ENCODE results near the gene AP2B1.
A peak's percentile ranks its signal among the peaks of the same experiment; 100 is the strongest.

Gene AP2B1

GRCh38 chr17:35730400-35731005 lies 143.4 kb downstream of the AP2B1 start:
- no peak for DNase-seq (ENCODE audit: low read depth)

GRCh38 chr17:35731239-35731916 lies 144.3 kb downstream of the AP2B1 start, which contains the start of gene RASL10B:
Gene RASL10B, plus strand, starts transcription at chr17:35731639. Its CDS starts 3,546 bp downstream, at chr17:35735185.
- DNase-seq (ENCODE audit: low read depth), result peak; percentile 20

DNA sequence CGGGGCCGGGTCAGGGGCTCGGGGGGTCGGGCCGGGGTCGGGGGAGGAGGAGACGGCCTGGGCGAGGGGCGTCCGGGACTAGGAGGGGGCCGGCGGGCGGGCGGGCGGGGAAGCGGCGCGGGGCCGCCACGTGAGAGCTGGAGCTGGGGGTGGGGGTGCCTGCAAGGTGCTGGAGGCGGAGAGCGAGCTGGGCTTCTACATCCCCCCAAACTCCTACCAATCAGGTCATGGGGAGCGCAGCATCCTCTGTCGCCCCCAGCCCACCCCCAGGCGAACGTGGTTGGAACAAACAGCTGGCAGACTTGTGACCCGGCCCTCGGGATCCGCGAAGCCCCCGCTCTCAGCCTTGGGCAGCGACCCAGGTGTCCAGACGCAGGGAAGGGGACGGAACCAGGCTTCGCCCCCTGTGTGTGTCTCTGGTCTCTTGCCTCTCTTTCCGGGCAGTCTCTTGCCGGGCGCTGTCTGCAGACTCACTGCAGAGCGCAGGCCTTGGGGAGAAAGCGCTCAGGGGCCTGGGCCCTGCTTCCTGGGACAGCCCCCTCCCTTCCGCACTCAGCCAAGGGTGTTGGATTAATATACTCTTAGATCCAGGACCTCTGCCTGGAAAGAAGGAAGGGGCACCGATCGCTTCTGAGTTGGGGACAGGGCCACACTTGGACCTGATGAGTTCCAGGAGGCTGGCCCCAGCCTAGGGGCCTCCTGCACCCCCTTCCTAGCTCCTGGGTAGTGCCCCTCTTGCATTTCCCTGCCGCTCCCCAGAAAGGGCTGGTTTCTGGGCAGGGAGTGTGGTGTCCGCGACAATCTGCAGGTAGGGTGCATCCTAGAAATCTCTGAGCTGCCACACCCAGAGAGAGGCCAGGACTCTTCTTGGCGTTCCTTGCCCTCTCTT lies 145.0 kb downstream of the AP2B1 start:
- DNase-seq (ENCODE audit: low read depth), result no peak

GRCh38 chr17:35732806-35733136 lies 145.6 kb downstream of the AP2B1 start:
- DNase-seq (ENCODE audit: low read depth), result no peak

GRCh38 chr17:35733366-35733765 lies 146.2 kb downstream of the AP2B1 start:
- no peak for DNase-seq (ENCODE audit: low read depth)

DNA sequence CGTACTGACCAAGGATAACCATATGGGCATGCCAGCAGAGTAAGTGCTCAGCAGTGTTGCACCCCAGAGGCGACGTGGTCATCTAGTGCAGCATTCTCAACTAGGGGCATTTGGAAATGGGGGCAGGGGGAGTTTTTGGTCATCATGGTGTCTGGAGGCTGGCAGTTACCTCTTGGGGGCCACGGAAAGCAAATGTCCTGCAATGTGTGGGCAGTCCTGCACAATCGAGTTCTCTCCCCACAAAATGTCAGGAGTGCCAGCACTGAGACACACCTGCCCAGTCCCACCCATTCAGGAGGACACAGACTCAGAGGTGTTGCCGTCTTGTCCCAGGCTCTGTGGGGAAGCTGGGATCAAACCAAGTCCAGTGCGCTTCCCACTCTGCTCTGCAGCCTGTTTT lies 147.3 kb downstream of the AP2B1 start:
- DNase-seq (ENCODE audit: low read depth), result no peak

DNA sequence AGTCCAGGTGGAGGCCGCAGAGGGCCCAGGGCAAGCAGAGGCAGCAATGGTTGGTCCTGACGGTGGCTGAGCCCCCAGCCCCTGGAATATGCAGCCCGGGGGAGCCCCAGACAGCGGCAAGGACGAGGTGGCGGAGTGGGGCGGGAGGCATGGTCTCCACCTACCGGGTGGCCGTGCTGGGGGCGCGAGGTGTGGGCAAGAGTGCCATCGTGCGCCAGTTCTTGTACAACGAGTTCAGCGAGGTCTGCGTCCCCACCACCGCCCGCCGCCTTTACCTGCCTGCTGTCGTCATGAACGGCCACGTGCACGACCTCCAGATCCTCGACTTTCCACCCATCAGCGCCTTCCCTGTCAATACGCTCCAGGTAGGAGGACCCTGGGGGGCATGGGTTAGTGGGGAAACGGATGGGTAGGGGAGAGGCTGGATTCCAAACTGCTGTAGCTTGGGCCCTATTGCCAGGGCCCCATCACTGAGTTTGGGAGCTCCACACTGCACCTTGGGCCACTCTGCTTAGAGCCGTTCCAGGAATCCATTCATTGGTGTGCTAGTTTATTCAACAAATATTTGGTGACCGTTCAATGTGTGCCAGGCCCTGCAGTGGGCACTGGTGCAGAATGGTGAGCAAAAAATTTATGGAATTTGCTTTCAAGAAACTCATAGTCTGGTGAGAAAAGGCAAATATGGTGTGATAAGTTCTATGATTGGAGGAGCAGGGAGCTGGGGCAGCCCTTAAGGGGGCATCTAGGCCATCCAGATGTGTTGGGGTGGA lies 148.1 kb downstream of the AP2B1 start:
- DNase-seq (ENCODE audit: low read depth), result no peak

DNA sequence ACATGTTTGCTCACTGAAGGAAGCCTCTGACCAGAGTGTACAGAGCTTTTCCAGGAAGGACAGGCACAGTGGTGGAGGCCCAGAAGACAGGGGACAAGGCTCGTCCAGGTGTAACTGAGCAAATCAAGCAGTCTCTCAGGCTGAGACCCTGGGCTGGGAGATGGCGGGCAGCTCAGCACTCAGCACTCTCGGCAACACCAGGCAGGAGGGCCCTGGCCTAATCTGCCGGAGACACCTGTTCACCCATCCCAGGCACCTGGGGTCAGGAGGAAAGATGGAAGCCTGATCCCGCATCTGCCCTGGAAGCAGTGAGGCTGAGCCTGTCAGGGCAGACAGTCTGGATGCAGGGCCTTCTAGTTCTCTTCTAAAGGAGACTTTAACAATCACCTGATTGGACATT lies 149.1 kb downstream of the AP2B1 start:
- no peak for DNase-seq (ENCODE audit: low read depth)

DNA sequence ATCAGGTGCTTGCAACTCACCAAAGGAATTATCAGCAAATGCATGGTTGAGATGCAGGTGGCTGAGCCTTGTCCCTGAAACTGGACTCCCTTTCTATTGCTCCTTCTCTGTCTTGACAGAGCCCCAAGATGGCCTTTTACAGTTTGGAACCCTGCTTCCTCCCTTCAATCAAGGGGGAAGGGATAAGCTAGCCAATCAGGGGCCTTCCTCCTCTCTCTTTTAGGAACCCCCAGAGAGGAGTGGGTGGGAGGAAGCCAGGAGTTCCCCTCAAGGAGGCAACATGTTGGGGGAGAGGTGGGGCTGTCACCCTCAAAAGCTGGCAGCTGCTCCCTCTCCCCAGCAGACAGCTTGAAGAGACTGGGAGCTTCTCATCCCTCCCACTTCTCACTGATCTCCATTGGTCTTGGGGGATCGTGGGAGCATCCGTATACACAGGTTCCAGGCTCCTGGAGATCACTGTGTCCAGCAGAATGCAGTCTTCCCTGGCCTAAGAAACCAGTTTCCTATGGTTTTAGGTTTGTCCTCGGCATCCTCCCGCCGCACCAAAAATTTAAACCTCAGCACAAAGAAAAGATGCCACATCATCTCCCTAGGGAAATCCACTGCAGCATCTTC lies 151.5 kb downstream of the AP2B1 start:
- DNase-seq (ENCODE audit: low read depth), result no peak

GRCh38 chr17:35740216-35740615 lies 153.1 kb downstream of the AP2B1 start:
- DNase-seq (ENCODE audit: low read depth), result no peak

DNA sequence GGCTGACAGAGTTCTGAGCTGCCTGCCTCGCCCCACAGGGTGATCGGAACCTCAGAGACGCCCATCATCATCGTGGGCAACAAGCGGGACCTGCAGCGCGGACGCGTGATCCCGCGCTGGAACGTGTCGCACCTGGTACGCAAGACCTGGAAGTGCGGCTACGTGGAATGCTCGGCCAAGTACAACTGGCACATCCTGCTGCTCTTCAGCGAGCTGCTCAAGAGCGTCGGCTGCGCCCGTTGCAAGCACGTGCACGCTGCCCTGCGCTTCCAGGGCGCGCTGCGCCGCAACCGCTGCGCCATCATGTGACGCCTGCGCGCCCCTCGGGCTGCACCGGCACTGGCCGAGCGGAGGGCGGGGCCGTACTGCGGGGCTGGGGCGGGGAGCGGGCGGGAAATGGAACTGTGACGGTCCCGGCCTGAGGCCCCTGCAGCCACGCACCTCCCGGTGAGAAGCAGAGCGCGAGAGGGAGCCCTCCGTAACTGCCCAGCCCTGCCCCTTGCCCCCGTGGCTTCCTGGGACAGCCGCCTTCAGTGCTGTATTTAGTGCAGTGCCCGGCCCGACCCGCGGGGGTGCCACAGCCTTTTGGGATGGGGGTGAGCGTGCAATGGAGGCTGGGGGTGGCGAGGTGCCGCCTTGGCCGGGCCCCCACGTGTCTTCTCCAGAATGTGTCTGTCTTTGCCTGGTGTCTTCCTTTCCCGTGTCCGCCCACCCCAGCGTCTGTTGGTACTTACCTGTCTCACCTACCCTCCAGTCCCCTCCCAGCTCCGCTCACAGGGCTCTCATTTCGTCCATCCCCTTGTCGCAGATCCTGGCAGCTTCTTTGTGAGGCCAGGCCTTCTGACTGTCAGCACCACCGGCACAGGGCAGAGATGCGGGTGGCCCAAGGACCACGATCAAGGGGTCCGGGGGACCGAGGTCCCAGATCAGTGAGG lies 154.1 kb downstream of the AP2B1 start:
- DNase-seq (ENCODE audit: low read depth), result no peak

GRCh38 chr17:35742496-35742895 lies 155.4 kb downstream of the AP2B1 start:
- DNase-seq (ENCODE audit: low read depth), result no peak

GRCh38 chr17:35742896-35743477 lies 155.9 kb downstream of the AP2B1 start:
- no peak for DNase-seq (ENCODE audit: low read depth)

- peak; percentile 13 for DNase-seq (ENCODE audit: low read depth)
Observed at GRCh38 chr17:35743626-35744328, 156.7 kb downstream of the AP2B1 start.

GRCh38 chr17:35744830-35745229 lies 157.7 kb downstream of the AP2B1 start:
- no peak for DNase-seq (ENCODE audit: low read depth)

DNA sequence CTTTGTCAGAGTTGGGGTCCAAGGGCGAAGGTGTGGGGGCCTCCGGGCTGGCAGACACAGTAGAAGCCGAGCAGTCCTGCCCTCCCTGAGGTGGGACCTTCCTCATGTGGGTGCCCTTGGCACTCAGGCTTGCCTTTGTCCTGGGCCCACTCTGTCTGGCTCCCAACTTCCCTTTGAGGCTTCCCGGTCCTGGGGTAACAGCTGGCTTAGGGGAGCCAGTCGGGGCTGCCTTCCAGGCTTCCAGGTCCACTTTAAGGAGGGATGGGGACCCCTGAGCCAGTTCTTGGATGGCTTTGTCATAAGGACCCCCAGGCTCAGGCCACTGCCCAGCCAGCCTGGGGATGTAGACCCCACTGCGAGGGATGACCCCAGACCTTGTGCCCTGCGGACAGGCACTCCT lies 158.1 kb downstream of the AP2B1 start:
- no peak for DNase-seq (ENCODE audit: low read depth)

DNA sequence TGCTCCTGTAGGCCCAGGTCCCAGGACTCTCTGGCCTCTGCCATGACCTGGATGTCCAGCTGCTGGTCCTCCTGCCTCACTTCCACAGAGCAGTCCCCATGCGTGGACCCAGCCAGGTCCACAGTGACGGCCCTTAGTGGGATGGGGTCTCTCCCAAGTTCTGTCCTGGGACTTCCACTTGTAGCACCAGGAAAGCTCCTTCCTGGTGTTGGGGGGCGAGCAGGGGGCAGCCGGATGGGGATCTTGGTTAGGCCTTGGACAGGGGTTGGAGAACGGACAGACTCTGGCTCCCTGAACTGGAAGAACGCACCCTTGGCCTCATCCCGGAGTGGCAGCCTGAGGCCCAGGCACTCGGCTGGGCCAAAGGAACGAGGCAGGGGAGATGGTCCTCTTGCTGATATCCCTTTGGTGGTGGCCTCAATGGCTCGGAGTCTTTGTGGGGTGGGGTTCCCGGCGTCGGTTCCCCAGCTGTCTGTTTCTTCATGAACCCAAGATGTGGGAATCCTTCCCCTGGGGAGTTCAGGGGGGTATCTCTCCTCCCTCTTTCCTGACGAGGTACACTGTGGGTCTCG lies 158.7 kb downstream of the AP2B1 start:
- DNase-seq (ENCODE audit: low read depth), result no peak

- peak; percentile 75 for DNase-seq (ENCODE audit: low read depth)
Observed at GRCh38 chr17:35747540-35748017, 160.5 kb downstream of the AP2B1 start.

GRCh38 chr17:35748341-35748841 lies 161.3 kb downstream of the AP2B1 start:
- no peak for DNase-seq (ENCODE audit: low read depth)
